HEK293 (cell line): Measurements from ENCODE around the gene ROM1.

Source experiments
- CTCF ChIA-PET: fragments of 350-600 bp; formaldehyde crosslinking; extraction: SDS; loops from one replicate; lab custom pipeline; 2021; ENCODE audit warnings: antibody characterized with exemption; lab: Yijun Ruan, JAX
- POLR2A ChIA-PET: fragments of 300-600 bp; formaldehyde crosslinking; extraction: SDS; loops from one replicate; lab custom pipeline; 2020; ENCODE audit warnings: antibody characterized with exemption, inconsistent platforms; lab: Yijun Ruan, JAX
- H3K27ac ChIP-seq: fragments of 200-500 bp; sonication (Bioruptor generic); 2 replicates; pipeline ENCODE4 v1.5.1; 2014; ENCODE audit warnings: low read depth, low read length, control low read depth, inconsistent platforms; ENCODE audit errors: extremely low read depth
- H3K36me3 ChIP-seq, 2 experiments: fragments of 200-500 bp in 1 of 2; sonication (Bioruptor generic) in 1 of 2; 1 replicate in 1 of 2; 2 replicates in 1 of 2; pipeline ENCODE4 v1.5.1; 2014 to 2017; ENCODE audit warnings: inconsistent platforms in 2 of 2, low read length in 2 of 2; ENCODE audit not compliant: control insufficient read depth in 2 of 2, insufficient read depth in 1 of 2
- H3K4me1 ChIP-seq: fragments of 200-500 bp; sonication (Bioruptor generic); 2 replicates; pipeline ENCODE4 v1.5.1; 2014; ENCODE audit warnings: mild to moderate bottlenecking, low read length, inconsistent platforms; ENCODE audit not compliant: control insufficient read depth, insufficient read depth
- H3K4me3 ChIP-seq: 2 replicates; pipeline ENCODE4 v1.5.1; 2011; ENCODE audit warnings: low read depth, mild to moderate bottlenecking, control low read depth, low read length, moderate library complexity
- H3K9me3 ChIP-seq: fragments of 200-500 bp; sonication (Bioruptor generic); 2 replicates; pipeline ENCODE4 v1.5.1; 2014; ENCODE audit warnings: low read depth, low read length, inconsistent platforms; ENCODE audit not compliant: control insufficient read depth, insufficient read depth
- BCL11A ChIP-seq: fragments of 450-650 bp; formaldehyde crosslinking; IDR thresholded peaks from 2 replicates; pipeline ENCODE4 v1.5.1; 2016; ENCODE audit warnings: low read depth, missing biosample characterization, missing genetic modification characterization
- EGR2 ChIP-seq: fragments of 450-650 bp; formaldehyde crosslinking; IDR thresholded peaks from 2 replicates; pipeline ENCODE4 v1.5.1; 2016; ENCODE audit warnings: low read depth, missing biosample characterization, missing genetic modification characterization
- FEZF1 ChIP-seq: fragments of 450-650 bp; formaldehyde crosslinking; IDR thresholded peaks from 2 replicates; pipeline ENCODE4 v1.5.1; 2016; ENCODE audit warnings: missing biosample characterization, missing genetic modification characterization
- KLF17 ChIP-seq: fragments of 450-650 bp; formaldehyde crosslinking; IDR thresholded peaks from 2 replicates; pipeline ENCODE4 v1.5.1; 2016; ENCODE audit warnings: missing biosample characterization, missing genetic modification characterization
- SETDB1 ChIP-seq: IDR thresholded peaks from one replicate; pipeline ENCODE4 v1.6.1; 2017; ENCODE audit warnings: mild to moderate bottlenecking, low read length, moderate library complexity, mixed read lengths; ENCODE audit not compliant: insufficient read length
- SP2 ChIP-seq: fragments of 450-650 bp; formaldehyde crosslinking; IDR thresholded peaks from 2 replicates; pipeline ENCODE4 v1.5.1; 2016; ENCODE audit warnings: missing biosample characterization, missing genetic modification characterization
- SP3 ChIP-seq: fragments of 450-650 bp; formaldehyde crosslinking; IDR thresholded peaks from 2 replicates; pipeline ENCODE4 v1.5.1; 2016; ENCODE audit warnings: missing biosample characterization, missing genetic modification characterization
- YY2 ChIP-seq: fragments of 450-650 bp; formaldehyde crosslinking; IDR thresholded peaks from 2 replicates; pipeline ENCODE4 v1.5.1; 2016; ENCODE audit warnings: missing biosample characterization, missing genetic modification characterization
- ZBTB11 ChIP-seq: fragments of 450-650 bp; formaldehyde crosslinking; conservative IDR thresholded peaks from 2 replicates; pipeline ENCODE4 v1.5.1; 2016; ENCODE audit warnings: low read depth, missing biosample characterization, missing genetic modification characterization
- ZBTB26 ChIP-seq: fragments of 450-650 bp; formaldehyde crosslinking; optimal IDR thresholded peaks from 2 replicates; pipeline ENCODE3; 2016; ENCODE audit warnings: missing biosample characterization, mild to moderate bottlenecking, missing genetic modification characterization
- ZBTB49 ChIP-seq: fragments of 450-650 bp; formaldehyde crosslinking; IDR thresholded peaks from 2 replicates; pipeline ENCODE4 v1.5.1; 2016; ENCODE audit warnings: missing biosample characterization, missing genetic modification characterization, low read depth
- ZBTB6 ChIP-seq: fragments of 450-650 bp; formaldehyde crosslinking; IDR thresholded peaks from 2 replicates; pipeline ENCODE4 v1.5.1; 2017; ENCODE audit warnings: missing biosample characterization, missing genetic modification characterization
- ZBTB8A ChIP-seq: fragments of 450-650 bp; formaldehyde crosslinking; IDR thresholded peaks from 2 replicates; pipeline ENCODE4 v1.5.1; 2016; ENCODE audit warnings: missing biosample characterization, missing genetic modification characterization
- ZNF138 ChIP-seq: fragments of 450-650 bp; formaldehyde crosslinking; IDR thresholded peaks from 2 replicates; pipeline ENCODE4 v1.5.1; 2016; ENCODE audit warnings: missing biosample characterization, missing genetic modification characterization, borderline replicate concordance
- ZNF146 ChIP-seq: fragments of 450-650 bp; formaldehyde crosslinking; IDR thresholded peaks from 2 replicates; pipeline ENCODE4 v1.5.1; 2016; ENCODE audit warnings: missing biosample characterization, missing genetic modification characterization
- ZNF184 ChIP-seq: fragments of 450-650 bp; IDR thresholded peaks from 2 replicates; pipeline ENCODE4 v1.5.1; 2018; ENCODE audit warnings: missing biosample characterization, mild to moderate bottlenecking, missing genetic modification characterization
- ZNF23 ChIP-seq: fragments of 450-650 bp; formaldehyde crosslinking; IDR thresholded peaks from 2 replicates; pipeline ENCODE4 v1.5.1; 2016; ENCODE audit warnings: missing biosample characterization, missing genetic modification characterization, borderline replicate concordance
- ZNF324 ChIP-seq: fragments of 450-650 bp; formaldehyde crosslinking; IDR thresholded peaks from 2 replicates; pipeline ENCODE4 v1.5.1; 2016; ENCODE audit warnings: missing biosample characterization, missing genetic modification characterization
- ZNF501 ChIP-seq: fragments of 450-650 bp; formaldehyde crosslinking; IDR thresholded peaks from 2 replicates; pipeline ENCODE4 v1.5.1; 2016; ENCODE audit warnings: missing biosample characterization, missing genetic modification characterization
- ZNF544 ChIP-seq: fragments of 450-650 bp; formaldehyde crosslinking; IDR thresholded peaks from 2 replicates; pipeline ENCODE4 v1.5.0; 2017; ENCODE audit warnings: missing biosample characterization, missing genetic modification characterization
- ZNF629 ChIP-seq: fragments of 450-650 bp; formaldehyde crosslinking; IDR thresholded peaks from 2 replicates; pipeline ENCODE4 v1.5.1; 2017; ENCODE audit warnings: missing biosample characterization, missing genetic modification characterization
- ZNF777 ChIP-seq: fragments of 450-650 bp; formaldehyde crosslinking; IDR thresholded peaks from 2 replicates; pipeline ENCODE4 v1.5.1; 2017; ENCODE audit warnings: missing biosample characterization, missing genetic modification characterization, borderline replicate concordance
- ZNF843 ChIP-seq: fragments of 450-650 bp; formaldehyde crosslinking; IDR thresholded peaks from 2 replicates; pipeline ENCODE4 v1.5.1; 2016; ENCODE audit warnings: missing biosample characterization, missing genetic modification characterization
- ZSCAN30 ChIP-seq: fragments of 450-650 bp; IDR thresholded peaks from 2 replicates; pipeline ENCODE4 v1.5.1; 2018; ENCODE audit warnings: missing biosample characterization, mild to moderate bottlenecking, missing genetic modification characterization, moderate library complexity
- ZXDB ChIP-seq: fragments of 450-650 bp; formaldehyde crosslinking; IDR thresholded peaks from 2 replicates; pipeline ENCODE4 v1.5.1; 2016; ENCODE audit warnings: missing biosample characterization, missing genetic modification characterization

Gene ROM1

GRCh38 chr11:62645671-62645945 lies 32.6 kb downstream of the ROM1 start (continued):
- TF ChIP-seq ZBTB49 (no peak), ZBTB11 (no peak)

- peak within 1 kb of the TSS; percentile 86 for H3K4me3 ChIP-seq
- POLR2A ChIA-PET = interaction anchor here (0.6 to 5.9 kb wide), 24 partner anchors 9 to 289 kb away, joined by 3 to 79 read pairs (median 4); partner anchors contain the start of genes B3GAT3, C11orf98, CSKMT and EEF1G
- peak; percentile 75 for TF ChIP-seq YY2 (tag by site-specific recombination)
- no peak for TF ChIP-seq FEZF1 (tag by site-specific recombination)
- TF ChIP-seq ZNF23 (tag by site-specific recombination) = no peak
- TF ChIP-seq KLF17 (tag by site-specific recombination) = peak; percentile 45; the same call in 1 of the 2 replicates
- no peak for TF ChIP-seq ZNF138 (tag by site-specific recombination)
- TF ChIP-seq SP2 (tag by site-specific recombination) = peak; percentile 95
- peak; percentile 79 for TF ChIP-seq SP3 (tag by site-specific recombination)
- TF ChIP-seq EGR2 (tag by site-specific recombination) = peak; percentile 94
- TF ChIP-seq SETDB1 = no peak
- TF ChIP-seq ZNF324 (tag by site-specific recombination) = 0 out of 2 replicates have a peak, but pooled peaks have one; percentile 57
- 0 out of 2 replicates have a peak, but pooled peaks have one; percentile 32 for TF ChIP-seq ZNF777 (tag by site-specific recombination)
- TF ChIP-seq ZXDB (tag by site-specific recombination) = peak; percentile 38; the same call in 1 of the 2 replicates
- 0 out of 2 replicates have a peak, but pooled peaks have one; percentile 36 for TF ChIP-seq ZNF843
- TF ChIP-seq ZBTB26 = peak; percentile 76
- no peak for TF ChIP-seq ZNF184 (tag by site-specific recombination)
- TF ChIP-seq ZNF544 = no peak
- 0 out of 2 replicates have a peak, but pooled peaks have one; percentile 22 for TF ChIP-seq BCL11A (tag by site-specific recombination)
- TF ChIP-seq ZNF146 (tag by site-specific recombination) = 0 out of 2 replicates have a peak, but pooled peaks have one; percentile 3
- peak; percentile 35; the same call in 1 of the 2 replicates for TF ChIP-seq ZBTB8A (tag by site-specific recombination)
- peak; percentile 65 for TF ChIP-seq ZNF501 (tag by site-specific recombination)
- peak; percentile 54; the same call in 1 of the 2 replicates for TF ChIP-seq ZSCAN30 (tag by site-specific recombination)
- no peak for TF ChIP-seq ZBTB6 (tag by site-specific recombination)
- peak; percentile 31; the same call in 1 of the 2 replicates for TF ChIP-seq ZNF629 (tag by site-specific recombination)
Observed at GRCh38 chr11:62645946-62646824, 33.1 kb downstream of the ROM1 start, which contains the start of gene GANAB. Gene GANAB, minus strand, starts transcription at chr11:62646613. Its CDS starts 14 bp downstream, at chr11:62646599.

More at GRCh38 chr11:62645946-62646824, 33.1 kb downstream of the ROM1 start, which contains the start of gene GANAB:
- Histone ChIP-seq H3K9me3 (no peaks in the 10 kb centered on the region), H3K36me3 (peaks cover 5 to 57% of the 10 kb centered on the region in 2 experiments; a peak in 2 of 3 replicates), H3K4me1 (peaks cover 3% of the 10 kb centered on the region; the same call in 1 of the 2 replicates), H3K27ac (peak within 1 kb of the TSS; percentile 83)
- CTCF ChIA-PET = interaction anchor here (0.9 to 1.5 kb wide), 3 partner anchors 9 to 85 kb away, joined by 3 to 5 read pairs (median 4); no protein-coding TSS in a partner anchor
